Keratinocyte (primary cell): ENCODE data around the gene ZNF726.

ENCODE experiments used
- CTCF ChIP-seq, 3 experiments: IDR thresholded peaks in 1 of 3; conservative IDR thresholded peaks in 1 of 3; optimal IDR thresholded peaks in 1 of 3; 2 replicates in 2 of 3; 3 replicates in 1 of 3; pipeline versions ENCODE3 to v1.5.1; 2011; ENCODE audit warnings: low read length in 3 of 3, mild to moderate bottlenecking in 3 of 3, moderate library complexity in 2 of 3, control low read depth in 1 of 3, inconsistent platforms in 1 of 3; ENCODE audit not compliant: insufficient read depth in 2 of 3; ENCODE audit errors: extremely low read depth in 1 of 3
- EZH2 ChIP-seq: IDR thresholded peaks from one replicate; pipeline ENCODE4 v1.6.1; 2012; ENCODE audit warnings: inconsistent platforms, mild to moderate bottlenecking, low read length, moderate library complexity

GRCh38 chr19:23867895-23868294 lies 46.8 kb upstream of the ZNF726 start:
- no peak for TF ChIP-seq CTCF (optimal IDR thresholded peaks at IDR 0.05 in 1 of 3, IDR thresholded peaks at IDR 0.05 in 1 of 3, conservative IDR thresholded peaks at IDR 0.05 in 1 of 3; ENCODE audit: extremely low read depth in 1 of 3, insufficient read depth in 2 of 3, low read length in 3 of 3)
- TF ChIP-seq EZH2: no peak
